T-helper 2 cell (primary cell): ENCODE results near the gene MAP6.
"Not testable (repeated sequence)": the region's sequence is repeated elsewhere in the genome, so short reads cannot be mapped to it uniquely, and the experiment has no call there.

Source experiments
- DNase-seq, 5 experiments: peaks; one replicate each; pipeline versions ENCODE4 v3.0.0 to v3.0.0-alpha.2; 2012 to 2022
- total RNA-seq, 2 donors: gene quantifications; one replicate each; lab custom pipeline; 2026; lab: John Stamatoyannopoulos, UW

The MAP6 gene
- total RNA-seq: 0.20 to 0.62 reads per million in 2 donors

DNA sequence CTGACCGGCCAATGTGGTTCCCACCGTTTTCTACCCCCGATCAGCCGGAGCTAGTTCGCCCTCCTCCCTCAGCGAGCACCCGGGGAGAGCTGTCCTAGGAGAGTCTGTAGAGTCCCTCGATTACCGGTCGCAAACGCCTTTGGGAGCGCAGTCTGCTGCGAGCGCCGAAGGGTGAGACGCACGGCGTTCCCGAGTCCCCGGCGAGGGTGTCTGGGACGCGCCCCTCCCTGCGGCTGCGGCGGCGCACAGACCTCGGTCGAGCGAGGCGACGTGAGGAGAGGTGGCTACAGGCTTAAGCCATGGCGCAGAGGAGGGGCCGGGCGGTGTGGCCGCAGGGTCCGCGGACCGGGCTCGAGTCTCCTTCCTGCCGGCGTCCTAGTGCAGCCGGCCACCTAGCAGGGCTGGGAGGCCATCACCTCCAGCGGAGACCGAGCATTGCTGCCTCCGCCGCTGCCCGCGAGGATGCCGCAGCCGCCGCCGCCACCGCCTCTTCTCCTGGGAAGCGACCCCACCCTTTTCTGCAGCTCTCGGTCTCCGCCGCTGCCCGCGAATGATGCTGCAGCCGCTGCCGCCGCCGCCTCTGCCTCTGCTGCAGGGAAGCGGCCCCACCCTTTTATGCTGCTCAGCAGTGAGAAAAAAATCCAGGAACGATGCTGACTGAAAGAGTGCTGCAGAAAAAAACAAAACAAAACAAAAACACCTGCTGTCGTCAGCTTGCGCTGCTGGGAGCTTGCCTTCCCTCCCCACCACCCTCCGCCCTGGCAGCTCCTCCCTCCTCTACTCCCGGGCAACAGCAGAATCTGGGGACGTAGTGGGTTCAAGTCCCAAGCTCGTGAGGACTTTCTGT, at the start of gene MAP6:
Gene MAP6, minus strand, starts transcription at position 588 of the 847 bp plus-strand sequence. CDS start 669 bp downstream, outside the sequence.
- DNase-seq: peak in 1 of 5 experiments; percentile 27

DNA sequence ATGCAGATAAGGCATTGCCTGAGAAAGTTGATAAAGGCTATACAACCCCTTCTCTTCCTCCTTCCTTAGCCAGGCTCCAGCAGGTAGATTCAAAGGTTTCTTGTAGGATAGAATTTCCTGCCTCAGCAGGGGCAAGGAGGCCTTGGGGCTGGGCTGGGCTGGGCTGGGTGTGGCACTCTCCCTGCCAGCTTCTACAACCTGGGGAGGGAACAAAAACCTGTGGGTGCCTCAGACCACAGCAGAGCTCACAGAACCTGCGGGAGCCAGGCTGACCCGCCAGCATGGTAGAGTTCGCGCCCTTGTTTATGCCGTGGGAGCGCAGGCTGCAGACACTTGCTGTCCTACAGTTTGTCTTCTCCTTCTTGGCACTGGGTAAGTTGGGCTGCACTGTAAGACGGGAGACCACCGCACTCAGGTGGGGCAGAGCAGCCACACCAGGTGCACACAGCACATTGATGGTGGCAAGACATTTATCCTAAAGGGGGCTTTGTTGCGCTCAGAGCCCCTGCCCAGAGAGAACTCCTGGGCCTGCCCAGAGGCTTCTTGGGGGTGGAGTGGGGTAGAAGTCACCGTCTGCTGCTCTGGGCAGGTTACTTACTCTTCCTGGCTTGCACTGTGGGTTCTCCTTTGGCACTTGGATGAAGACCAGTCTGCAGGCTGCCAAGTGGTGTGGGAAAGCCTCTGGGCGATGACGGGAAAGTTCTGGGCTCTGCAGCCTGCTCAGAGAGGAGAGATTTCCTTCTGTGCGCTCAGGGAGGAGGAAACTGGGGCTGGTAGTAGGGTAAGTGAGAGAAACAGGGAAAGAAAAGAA, 49.0 kb upstream of the MAP6 start, which contains the start of gene MOGAT2:
Gene MOGAT2, plus strand, starts transcription at position 231 of the 811 bp plus-strand sequence. Its CDS starts 51 bp downstream, at position 282.
- DNase-seq: no peak

DNA sequence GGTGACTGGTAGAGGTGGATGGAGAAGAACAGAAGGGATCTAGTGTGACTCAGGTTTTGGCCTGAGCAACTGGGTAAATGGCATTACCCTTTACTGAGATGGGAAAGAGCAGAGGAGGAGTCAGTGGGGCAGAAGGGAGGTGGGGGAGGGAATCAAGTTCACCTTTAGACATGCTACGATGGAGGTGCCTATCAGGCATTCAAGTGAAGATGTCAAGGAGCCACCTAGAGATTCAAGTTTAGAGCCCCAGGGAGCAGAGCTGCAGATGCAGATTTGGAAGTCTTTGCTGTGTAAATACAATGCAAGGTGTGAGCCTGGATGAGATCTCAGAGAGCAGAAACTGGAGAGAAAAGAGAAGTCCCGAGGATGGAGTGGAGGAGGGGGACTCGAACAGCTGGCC, 47.8 kb upstream of the MAP6 start:
- no peak for DNase-seq

DNA sequence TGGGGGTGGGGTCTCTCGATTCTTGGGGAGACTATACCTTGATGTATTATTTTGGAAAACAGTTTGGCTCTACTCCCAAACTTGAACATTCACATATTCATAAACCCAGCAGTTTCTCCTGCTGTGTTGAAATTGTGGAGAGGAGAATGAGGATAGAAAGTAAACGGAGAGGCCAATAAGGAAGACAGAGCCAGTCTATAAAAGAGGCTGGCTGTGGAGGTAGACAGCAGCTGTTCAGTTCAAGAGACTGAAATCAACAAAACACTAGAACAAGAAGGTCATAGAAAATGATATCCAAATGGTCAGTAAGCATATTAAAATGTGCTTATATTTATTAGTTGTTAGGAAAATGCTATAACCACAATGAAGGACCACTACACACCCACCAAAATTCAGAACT, 46.9 kb upstream of the MAP6 start:
- DNase-seq: no peak

DNA sequence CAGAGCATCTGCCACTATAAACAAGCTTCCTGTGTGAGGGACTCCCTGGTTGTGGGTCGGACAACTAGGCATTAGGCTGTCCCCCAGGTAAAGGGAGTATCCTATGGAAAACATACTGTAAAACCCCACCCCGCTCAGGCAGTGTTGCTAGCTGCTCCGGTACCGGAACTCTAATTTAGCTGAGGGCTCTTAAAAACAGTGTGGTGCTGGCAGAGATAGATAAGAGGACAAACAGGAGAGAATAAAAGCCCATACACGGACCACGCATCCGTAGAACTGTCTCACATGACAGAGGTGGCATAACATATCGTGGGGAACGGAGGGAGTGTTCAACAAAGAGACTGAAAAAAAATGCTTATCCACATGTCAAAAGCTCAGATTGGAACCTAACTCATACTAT, 45.4 kb upstream of the MAP6 start:
- no peak for DNase-seq

DNA sequence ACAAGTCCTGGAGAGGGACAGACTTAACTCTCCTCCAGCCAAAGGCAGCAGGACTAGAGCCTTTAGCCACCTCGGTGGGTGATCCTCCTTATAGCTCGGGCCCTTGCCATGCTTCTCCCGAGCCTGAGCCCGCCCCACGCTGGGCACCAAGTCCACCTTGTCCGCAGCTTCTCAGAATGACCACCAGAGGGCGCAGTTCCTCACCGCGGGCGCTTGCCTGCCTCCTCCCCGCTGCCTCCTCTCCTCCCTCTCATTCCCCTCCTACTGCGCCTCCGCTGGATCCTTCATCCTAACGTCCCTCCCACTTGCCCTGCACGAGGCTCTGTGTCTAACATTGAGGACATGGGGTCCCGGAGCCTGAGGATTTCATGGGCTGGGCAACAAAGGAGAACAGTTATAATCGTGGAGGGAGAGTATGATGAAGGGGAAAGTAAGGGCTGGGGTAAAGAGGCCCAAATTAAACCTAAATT, 37.5 kb upstream of the MAP6 start:
- peak; percentile 25 to 70 (median 32) for DNase-seq

DNA sequence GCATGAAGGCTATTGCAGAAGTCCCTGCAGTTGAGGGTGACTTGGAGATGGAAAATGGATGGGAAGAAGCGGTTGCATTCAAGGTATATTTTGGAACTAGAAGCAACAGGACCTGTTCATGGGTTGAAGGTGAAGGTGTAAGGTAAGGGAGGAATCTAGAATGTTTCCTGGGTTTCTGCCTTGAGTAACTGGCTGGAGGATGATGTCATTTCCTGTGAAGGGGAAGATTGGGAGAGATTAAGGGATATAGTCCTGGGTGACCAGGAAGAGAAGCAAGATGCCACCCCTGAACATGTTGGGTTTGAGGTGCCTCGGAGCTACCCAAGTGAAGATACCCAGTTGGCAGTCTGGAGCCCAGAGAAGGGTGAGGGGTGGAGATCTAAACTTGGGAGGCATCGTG, 36.7 kb upstream of the MAP6 start:
- DNase-seq: no peak

DNA sequence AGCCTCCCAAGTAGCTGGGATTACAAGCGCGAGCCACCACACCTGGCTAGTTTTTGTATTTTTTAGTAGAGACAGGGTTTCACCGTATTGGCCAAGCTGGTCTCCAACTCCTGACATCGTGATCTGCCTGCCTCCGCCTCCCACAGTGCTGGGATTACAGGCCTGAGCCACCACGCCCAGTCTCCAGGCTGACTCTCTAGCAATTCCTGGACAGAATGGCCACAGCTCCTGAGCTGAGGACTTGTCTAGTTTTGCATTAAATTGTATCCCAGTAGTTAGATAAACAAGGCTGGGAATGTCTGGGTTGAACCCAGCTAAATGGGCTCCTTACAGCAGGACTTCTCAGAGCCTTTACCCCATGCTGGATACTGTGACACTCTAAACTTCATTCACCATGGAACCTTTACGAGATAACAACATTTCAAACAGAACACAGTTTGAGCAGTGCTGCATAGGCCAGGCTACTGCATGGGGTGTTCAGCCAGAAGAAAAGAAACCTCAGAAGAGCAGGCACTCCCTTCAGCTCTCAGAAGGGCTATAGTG, 34.9 kb upstream of the MAP6 start:
- no peak for DNase-seq

DNA sequence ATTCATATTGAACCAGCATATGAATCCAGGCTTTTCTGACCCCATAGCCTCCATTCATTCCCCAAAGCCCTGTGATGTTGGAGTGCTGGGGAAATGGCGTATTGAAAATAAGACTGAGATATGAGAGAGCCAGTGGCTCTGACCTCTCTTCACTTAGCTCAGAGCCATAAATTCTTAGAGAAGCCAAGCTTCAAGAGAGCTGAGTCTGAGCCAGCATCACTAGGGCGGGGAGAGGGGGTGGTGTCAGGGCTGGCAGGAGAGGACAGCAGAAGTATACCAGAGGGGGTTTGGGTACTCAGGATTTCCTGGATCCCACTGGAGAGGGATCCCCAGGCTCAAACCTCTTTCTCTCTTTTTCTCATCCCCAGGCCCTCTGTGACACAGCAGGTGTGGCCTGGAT, 32.1 kb upstream of the MAP6 start:
- no peak for DNase-seq

DNA sequence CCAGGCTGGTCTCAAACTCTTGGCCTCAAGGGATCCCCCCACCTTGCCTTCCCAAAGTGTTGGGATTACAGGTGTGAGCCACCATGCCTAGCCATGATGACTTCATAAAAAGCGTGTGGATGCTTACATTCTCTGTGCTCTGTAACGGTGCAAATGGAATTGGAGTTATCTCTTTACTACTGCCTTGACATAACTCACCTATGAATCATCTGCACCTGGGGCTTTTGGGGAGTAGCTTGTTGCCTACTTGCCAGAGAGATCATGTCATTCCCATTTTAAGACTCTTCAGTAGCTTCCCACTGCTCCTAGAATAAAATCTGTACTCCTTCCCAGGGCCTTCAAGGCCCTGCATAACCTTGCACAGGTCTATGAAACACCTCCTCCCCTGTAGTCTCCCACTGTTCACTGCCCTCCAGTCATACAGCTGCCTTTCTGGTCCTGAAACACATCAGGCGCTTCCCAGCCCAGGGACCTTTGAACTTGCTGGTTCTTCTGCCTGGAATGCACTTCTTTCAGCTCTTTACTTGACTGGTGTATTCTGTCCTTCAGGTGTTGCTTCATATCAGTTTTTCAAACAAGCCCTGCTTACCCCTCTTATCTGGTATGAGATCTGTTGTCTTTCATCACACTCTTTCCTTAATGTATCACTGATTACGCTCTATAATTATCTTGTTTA, 29.2 kb upstream of the MAP6 start:
- DNase-seq: no peak

DNA sequence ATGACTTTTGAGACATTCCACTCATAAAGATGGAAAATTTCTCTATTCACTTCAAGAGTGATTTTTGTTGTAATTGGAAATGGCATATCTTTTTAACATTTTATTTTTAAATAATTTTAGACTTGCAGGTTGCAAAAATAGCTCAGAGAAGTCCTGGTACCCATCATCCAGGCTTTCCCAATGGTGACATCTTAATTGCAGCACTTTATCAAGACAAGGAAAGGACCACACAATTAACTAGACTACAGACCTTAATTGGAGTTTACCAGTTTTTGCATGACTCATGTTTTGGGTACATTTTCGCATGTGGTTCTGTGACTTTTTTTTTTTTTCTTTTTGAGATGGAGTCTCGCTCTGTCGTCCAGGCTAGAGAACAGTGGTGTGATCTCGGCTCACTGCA, 23.0 kb upstream of the MAP6 start:
- DNase-seq: no peak

DNA sequence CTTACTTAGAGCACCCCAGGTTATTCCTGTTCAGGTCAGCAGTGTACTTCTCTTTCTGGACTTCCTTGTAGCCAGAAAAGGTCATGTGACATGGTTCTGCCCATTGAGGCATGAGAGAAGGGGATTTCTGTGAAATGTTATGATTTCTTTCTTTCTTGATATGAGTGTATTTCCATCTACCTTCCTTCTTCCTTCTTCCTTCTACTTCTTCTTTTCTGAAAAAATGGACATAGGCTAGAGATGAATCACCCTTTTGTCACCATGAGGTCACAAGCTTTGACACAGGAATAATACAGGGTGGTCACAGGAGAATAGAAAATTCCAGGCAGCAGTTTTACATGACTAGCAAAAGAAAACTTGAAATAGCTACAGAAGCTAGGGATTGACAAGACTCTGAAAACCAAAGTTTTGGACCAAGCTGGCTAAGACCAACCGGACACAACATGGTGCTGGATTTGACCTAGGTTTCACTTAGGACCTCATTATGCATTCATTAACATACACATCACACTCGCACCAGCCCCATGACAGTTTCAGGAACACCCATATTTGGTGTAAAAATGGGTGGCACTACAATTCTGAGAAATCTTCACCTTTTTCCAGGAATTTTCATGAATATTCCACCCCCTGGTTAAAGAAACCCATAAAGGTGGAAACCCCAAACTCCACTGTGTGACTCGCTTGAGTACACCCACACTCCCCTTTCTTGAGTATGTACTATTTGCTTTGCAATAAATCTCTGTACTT, 21.2 kb upstream of the MAP6 start:
- no peak for DNase-seq

DNA sequence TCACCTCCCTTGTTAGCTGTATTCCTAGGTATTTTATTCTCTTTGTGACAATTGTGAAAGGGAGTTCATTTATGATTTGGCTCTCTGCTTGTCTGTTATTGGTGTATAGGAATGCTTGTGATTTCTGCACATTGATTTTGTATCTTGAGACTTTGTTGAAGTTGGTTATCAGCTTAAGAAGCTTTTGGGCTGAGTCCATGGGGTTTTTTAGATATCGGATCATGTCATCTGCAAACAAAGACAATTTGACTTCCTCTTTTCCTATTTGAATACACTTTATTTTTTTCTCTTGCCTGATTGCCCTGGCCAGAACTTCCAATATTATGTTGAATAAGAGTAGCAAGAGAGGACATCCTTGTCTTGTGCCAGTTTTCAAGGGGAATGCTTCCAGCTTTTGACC, 15.0 kb upstream of the MAP6 start:
- not testable (repeated sequence) for DNase-seq

DNA sequence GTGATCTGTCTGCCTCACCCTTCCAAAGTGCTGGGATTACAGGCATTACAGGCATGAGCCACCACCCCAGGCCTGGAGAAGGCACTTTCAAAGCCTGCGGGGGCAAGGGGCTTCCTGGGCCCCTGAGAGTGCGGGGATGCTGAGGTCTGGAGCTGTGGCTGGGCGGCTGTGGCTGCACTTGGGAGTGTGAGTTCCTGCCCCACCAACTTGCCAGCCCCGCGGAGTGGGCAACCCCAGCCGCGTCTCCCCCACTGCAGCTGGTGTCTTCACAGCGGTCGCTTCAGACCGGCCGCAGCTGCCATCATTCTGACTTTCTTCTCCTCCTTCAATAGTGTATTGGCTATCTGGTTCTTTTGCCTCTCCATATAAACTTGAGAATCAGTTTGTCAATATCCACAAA, 10.7 kb upstream of the MAP6 start:
- no peak for DNase-seq

DNA sequence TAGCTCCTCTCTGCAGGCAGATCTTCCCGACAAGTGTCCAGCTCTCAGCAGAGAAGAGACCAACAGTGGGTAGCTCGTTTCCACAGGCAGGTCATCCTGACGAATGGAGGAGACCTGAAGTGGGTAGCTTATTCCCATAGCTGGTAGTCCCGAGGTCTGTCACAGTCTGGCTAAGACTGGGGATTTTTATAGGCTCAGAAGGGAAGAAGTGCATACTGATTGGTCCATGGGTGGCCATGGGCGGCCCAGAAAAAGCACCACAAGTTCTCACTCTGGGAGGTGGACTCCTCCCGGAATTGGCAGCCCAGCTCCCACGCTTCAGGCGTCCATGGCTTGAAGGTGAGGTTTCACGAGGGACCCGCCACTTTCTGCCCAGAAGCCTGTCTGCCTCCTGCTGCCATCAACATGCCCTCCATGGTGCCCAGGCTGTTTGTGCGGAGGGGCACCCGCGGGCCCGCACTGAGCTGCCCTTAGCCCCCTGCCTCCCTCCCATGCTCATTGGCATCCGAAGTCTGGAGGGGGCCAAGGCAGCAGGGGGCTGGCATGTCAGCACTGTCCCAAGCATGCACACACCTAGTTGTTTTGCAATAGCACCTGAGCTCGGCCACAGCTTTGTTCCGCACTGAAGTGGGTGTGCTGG, 9.9 kb upstream of the MAP6 start:
- DNase-seq: no peak

DNA sequence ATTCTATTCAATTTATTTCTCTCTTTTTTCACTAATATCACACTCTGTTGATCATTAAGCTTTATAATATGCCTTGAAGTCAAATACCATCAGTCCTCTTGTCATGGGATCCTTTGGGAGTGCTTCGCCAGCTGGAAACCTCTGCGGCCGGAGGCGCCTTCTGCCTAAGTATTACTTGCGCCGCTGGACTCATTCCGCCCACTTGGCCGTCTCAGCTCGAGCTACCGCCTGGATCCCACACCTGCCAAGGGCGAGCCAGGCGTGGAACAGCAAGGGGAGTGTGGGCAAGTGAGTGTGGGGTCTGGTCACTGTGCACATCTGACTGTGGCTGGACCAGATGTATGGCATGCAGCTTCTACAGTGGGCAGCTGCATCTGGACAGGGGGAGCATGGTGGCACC, 9.1 kb upstream of the MAP6 start:
- DNase-seq: no peak

DNA sequence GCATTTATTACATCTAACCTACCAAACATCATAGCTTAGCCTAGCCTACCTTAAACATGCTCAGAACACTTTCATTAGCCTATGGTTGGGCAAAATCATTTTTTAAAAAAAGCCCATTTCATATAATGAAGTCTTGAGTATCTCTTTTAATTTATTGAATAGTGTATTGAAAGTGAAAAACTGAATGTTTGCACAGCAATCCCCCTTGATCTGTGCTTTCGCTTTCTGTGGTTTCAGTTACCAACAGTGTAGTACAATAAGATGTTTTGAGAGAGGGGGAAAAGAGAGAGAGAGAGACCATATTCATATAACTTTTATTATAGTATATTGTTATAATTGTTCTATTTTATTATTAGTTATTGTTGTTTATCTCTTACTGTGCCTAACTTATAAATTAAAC, 8.4 kb upstream of the MAP6 start:
- DNase-seq: peak in 1 of 5 experiments; percentile 27

DNA sequence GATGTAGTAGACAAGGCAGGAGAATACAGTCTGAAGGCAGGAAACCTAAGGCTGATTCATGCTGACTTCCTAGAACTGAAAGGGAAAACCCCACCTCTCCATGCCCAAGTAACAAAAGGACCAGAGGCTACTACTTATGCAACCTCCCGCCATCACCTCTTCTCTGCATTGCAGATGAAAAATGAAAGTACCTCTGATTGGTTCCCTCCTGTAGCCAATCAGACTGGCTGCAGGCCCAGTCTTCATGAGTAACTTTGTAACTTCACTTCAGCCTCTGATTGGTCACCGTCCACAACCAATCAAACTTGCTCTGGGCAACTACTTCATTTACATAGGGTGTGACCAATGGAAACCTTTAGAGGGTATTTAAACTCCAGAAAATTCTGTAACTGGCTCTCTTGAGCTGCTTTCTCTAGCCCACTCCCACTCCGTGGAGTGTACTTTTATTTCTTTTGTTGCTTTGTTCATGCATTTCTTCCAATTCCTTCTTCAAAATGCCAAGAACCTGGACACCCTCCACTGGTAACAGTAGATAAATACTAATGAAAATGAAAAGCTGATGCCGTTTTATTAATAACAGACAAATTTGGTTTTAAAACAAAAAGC, 5.2 kb upstream of the MAP6 start:
- DNase-seq: peak in 1 of 5 experiments; percentile 55

DNA sequence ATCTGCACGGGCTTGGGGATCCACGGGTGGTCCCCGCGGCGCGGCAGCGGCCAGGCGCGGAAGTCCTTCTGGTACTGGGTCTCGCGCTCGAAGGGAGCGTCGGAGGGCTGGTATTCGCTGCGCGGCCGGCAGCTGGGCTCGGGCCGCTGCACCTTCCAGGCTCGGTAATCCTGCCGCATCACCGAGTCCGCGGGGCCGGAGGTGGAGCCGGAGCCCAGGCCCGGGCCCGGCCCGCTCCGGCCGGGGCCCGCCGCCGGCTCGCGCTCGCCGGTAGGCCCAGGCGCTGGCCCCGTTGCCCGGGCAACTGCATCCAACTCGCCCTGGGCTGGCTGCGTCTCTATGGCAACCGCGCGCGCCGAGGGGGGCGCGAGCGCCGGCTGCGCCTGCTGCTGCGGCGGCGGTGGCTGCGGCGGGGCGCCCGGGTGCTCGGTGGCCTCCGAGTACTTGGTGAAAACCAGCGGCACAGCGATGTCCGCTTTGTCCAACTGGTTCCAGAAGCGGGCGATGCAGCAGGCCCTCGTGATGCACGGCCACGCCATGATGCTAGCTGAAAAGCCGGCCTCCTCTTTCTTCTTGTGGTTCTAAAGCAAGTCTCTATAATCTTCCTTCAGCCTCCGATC, 897 bp downstream of the MAP6 start:
- peak in 1 of 5 experiments; percentile 51 for DNase-seq

DNA sequence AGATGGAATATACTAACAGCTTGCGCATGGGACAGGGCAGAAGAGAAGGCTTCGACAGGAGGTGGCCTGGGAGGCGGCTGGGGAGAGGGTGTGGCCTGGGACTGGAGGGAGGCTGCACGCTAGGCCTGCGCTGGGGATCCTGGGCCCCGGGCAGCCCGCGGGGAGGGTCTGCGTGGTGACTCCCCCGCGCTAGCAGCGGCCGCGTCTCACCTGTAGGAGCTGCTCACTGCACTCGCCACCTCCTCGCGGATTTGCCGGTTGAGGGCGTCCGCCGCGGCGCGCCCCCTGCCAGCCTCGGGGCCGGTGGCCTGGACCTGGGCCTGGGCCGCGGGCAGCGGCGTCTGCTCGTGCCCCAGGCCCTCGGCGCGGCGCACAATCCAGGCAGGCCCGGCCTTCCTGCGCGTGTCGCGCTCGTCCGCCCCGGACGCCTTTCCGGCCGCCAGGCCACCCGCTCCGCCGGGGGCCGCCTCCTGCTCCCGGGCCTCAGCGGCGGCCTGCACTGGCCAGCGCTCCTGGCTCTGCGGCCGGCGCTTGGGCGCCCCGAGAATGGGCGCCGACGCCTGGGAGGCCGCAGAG, 1.5 kb downstream of the MAP6 start:
- peak in 1 of 5 experiments; percentile 5 for DNase-seq
